ENCODE results near the gene RCSD1. TPM values are rescaled to one million over a fixed set of nuclear protein-coding genes. Genes with fewer than 3 reads are reported as not detected.
A peak's percentile ranks its signal among the peaks of the same experiment; 100 is the strongest.

The RCSD1 gene
- total RNA-seq, result 10 to 100 TPM; 27.3 to 27.9 TPM

GRCh38 chr1:167629681-167630567 is at the start of gene RCSD1:
Gene RCSD1, plus strand, starts transcription at chr1:167630232. Its CDS starts 192 bp downstream, at chr1:167630424.
- CTCF ChIA-PET, result interaction anchor here (1.0 to 13.6 kb wide), 3 partner anchors 12 to 58 kb away, joined by 5 to 226 read pairs (median 22); no protein-coding TSS in a partner anchor
- Mint-ChIP-seq H3K4me1 (ENCODE audit: low read depth) (peaks cover 65% of the 10 kb centered on the region), H3K4me3 (peak within 1 kb of the TSS; percentile 85), H3K27me3 (ENCODE audit: low read depth) (no peaks in the 10 kb centered on the region), H3K27ac (peak within 1 kb of the TSS; percentile 95), H3K9me3 (peaks cover 6% of the 10 kb centered on the region), H3K36me3 (ENCODE audit: low read depth) (peaks cover 11% of the 10 kb centered on the region)
- intact Hi-C loops (cut with micrococcal nuclease), result loop anchor here (2.0 to 10.0 kb wide), 8 partner anchors 47 to 1455 kb away; partner anchors contain the start of genes DCAF6, MPC2 and POU2F1
- peak; percentile 72 for DNase-seq

GRCh38 chr1:167582064-167582463 is 48.0 kb upstream of the RCSD1 start:
- Mint-ChIP-seq H3K27me3 (ENCODE audit: low read depth) (no peaks in the 10 kb centered on the region), H3K4me3 (no peak overlapping the region), H3K4me1 (ENCODE audit: low read depth) (no peaks in the 10 kb centered on the region), H3K27ac (no peak overlapping the region), H3K9me3 (no peaks in the 10 kb centered on the region), H3K36me3 (ENCODE audit: low read depth) (no peaks in the 10 kb centered on the region)
- no peak for DNase-seq
- intact Hi-C loops (cut with micrococcal nuclease), result no loop called here
- CTCF ChIA-PET, result interaction anchor here (1.1 kb wide), 1 partner anchor 93 kb away, joined by 3 read pairs; no protein-coding TSS in a partner anchor

- H3K9me3 Mint-ChIP-seq, result no peaks in the 10 kb centered on the region
- DNase-seq, result no peak
- H3K4me3 Mint-ChIP-seq, result no peak overlapping the region
- no peaks in the 10 kb centered on the region for H3K36me3 Mint-ChIP-seq (ENCODE audit: low read depth)
- H3K27ac Mint-ChIP-seq, result no peak overlapping the region
- intact Hi-C loops (cut with micrococcal nuclease), result no loop called here
- H3K27me3 Mint-ChIP-seq (ENCODE audit: low read depth), result no peaks in the 10 kb centered on the region
- H3K4me1 Mint-ChIP-seq (ENCODE audit: low read depth), result no peaks in the 10 kb centered on the region
- CTCF ChIA-PET, result interaction anchor here (1.1 kb wide), 1 partner anchor 92 kb away, joined by 3 read pairs; no protein-coding TSS in a partner anchor
Measured at GRCh38 chr1:167582722-167583121, 47.3 kb upstream of the RCSD1 start.

GRCh38 chr1:167584581-167584980 is 45.5 kb upstream of the RCSD1 start:
- intact Hi-C loops (cut with micrococcal nuclease), result no loop called here
- H3K36me3 Mint-ChIP-seq (ENCODE audit: low read depth), result no peaks in the 10 kb centered on the region
- H3K27ac Mint-ChIP-seq, result no peak overlapping the region
- no peak for DNase-seq
- no peaks in the 10 kb centered on the region for H3K4me1 Mint-ChIP-seq (ENCODE audit: low read depth)
- no peaks in the 10 kb centered on the region for H3K27me3 Mint-ChIP-seq (ENCODE audit: low read depth)
- CTCF ChIA-PET, result interaction anchor here (1.4 kb wide), 1 partner anchor 29 kb away, joined by 5 read pairs; no protein-coding TSS in a partner anchor
- no peaks in the 10 kb centered on the region for H3K9me3 Mint-ChIP-seq
- H3K4me3 Mint-ChIP-seq, result no peak overlapping the region

GRCh38 chr1:167587342-167587741 is 42.7 kb upstream of the RCSD1 start:
- CTCF ChIA-PET, result interaction anchor here (0.6 kb wide), 1 partner anchor 604 kb away, joined by 3 read pairs; no protein-coding TSS in a partner anchor
- Mint-ChIP-seq H3K27me3 (ENCODE audit: low read depth) (no peaks in the 10 kb centered on the region), H3K36me3 (ENCODE audit: low read depth) (no peaks in the 10 kb centered on the region), H3K9me3 (no peaks in the 10 kb centered on the region), H3K4me1 (ENCODE audit: low read depth) (no peaks in the 10 kb centered on the region), H3K4me3 (no peak overlapping the region), H3K27ac (no peak overlapping the region)
- intact Hi-C loops (cut with micrococcal nuclease), result no loop called here
- no peak for DNase-seq

GRCh38 chr1:167587872-167588271 is 42.2 kb upstream of the RCSD1 start:
- H3K27ac Mint-ChIP-seq, result no peak overlapping the region
- H3K4me3 Mint-ChIP-seq, result no peak overlapping the region
- intact Hi-C loops (cut with micrococcal nuclease), result no loop called here
- no peak for DNase-seq
- CTCF ChIA-PET, result interaction anchor here (1.1 to 1.8 kb wide), 2 partner anchors 32 to 49 kb away, joined by 3 to 5 read pairs; no protein-coding TSS in a partner anchor
- no peaks in the 10 kb centered on the region for H3K9me3 Mint-ChIP-seq
- H3K27me3 Mint-ChIP-seq (ENCODE audit: low read depth), result no peaks in the 10 kb centered on the region
- no peaks in the 10 kb centered on the region for H3K4me1 Mint-ChIP-seq (ENCODE audit: low read depth)
- H3K36me3 Mint-ChIP-seq (ENCODE audit: low read depth), result no peaks in the 10 kb centered on the region

GRCh38 chr1:167588361-167588760 is 41.7 kb upstream of the RCSD1 start:
- H3K27me3 Mint-ChIP-seq (ENCODE audit: low read depth), result no peaks in the 10 kb centered on the region
- CTCF ChIA-PET, result interaction anchor here (1.1 to 1.8 kb wide), 4 partner anchors 12 to 100 kb away, joined by 3 to 8 read pairs (median 6); no protein-coding TSS in a partner anchor
- intact Hi-C loops (cut with micrococcal nuclease), result no loop called here
- H3K4me1 Mint-ChIP-seq (ENCODE audit: low read depth), result no peaks in the 10 kb centered on the region
- H3K9me3 Mint-ChIP-seq, result no peaks in the 10 kb centered on the region
- no peaks in the 10 kb centered on the region for H3K36me3 Mint-ChIP-seq (ENCODE audit: low read depth)
- H3K4me3 Mint-ChIP-seq, result no peak overlapping the region
- no peak overlapping the region for H3K27ac Mint-ChIP-seq
- no peak for DNase-seq

- H3K4me3 Mint-ChIP-seq, result no peak overlapping the region
- intact Hi-C loops (cut with micrococcal nuclease), result no loop called here
- no peaks in the 10 kb centered on the region for H3K27me3 Mint-ChIP-seq (ENCODE audit: low read depth)
- CTCF ChIA-PET, result interaction anchor here (1.0 kb wide), 1 partner anchor 37 kb away, joined by 3 read pairs; no protein-coding TSS in a partner anchor
- H3K27ac Mint-ChIP-seq, result no peak overlapping the region
- H3K36me3 Mint-ChIP-seq (ENCODE audit: low read depth), result no peaks in the 10 kb centered on the region
- DNase-seq, result no peak
- no peaks in the 10 kb centered on the region for H3K9me3 Mint-ChIP-seq
- no peaks in the 10 kb centered on the region for H3K4me1 Mint-ChIP-seq (ENCODE audit: low read depth)
Measured at GRCh38 chr1:167592475-167592874, 37.6 kb upstream of the RCSD1 start.

- Mint-ChIP-seq H3K27me3 (ENCODE audit: low read depth) (no peaks in the 10 kb centered on the region), H3K36me3 (ENCODE audit: low read depth) (no peaks in the 10 kb centered on the region), H3K9me3 (no peaks in the 10 kb centered on the region), H3K4me3 (no peak overlapping the region), H3K4me1 (ENCODE audit: low read depth) (no peaks in the 10 kb centered on the region), H3K27ac (no peak overlapping the region)
- intact Hi-C loops (cut with micrococcal nuclease), result no loop called here
- CTCF ChIA-PET, result interaction anchor here (1.3 to 2.8 kb wide), 2 partner anchors 94 to 121 kb away, joined by 3 to 16 read pairs; no protein-coding TSS in a partner anchor
- DNase-seq, result no peak
Measured at GRCh38 chr1:167593860-167594259, 36.2 kb upstream of the RCSD1 start.

- Mint-ChIP-seq H3K4me1 (ENCODE audit: low read depth) (peaks cover 4% of the 10 kb centered on the region), H3K9me3 (no peaks in the 10 kb centered on the region), H3K27me3 (ENCODE audit: low read depth) (no peaks in the 10 kb centered on the region), H3K36me3 (ENCODE audit: low read depth) (no peaks in the 10 kb centered on the region), H3K27ac (no peak overlapping the region), H3K4me3 (no peak overlapping the region)
- no peak for DNase-seq
- intact Hi-C loops (cut with micrococcal nuclease), result no loop called here
- CTCF ChIA-PET, result interaction anchor here (0.8 to 2.8 kb wide), 4 partner anchors 21 to 120 kb away, joined by 3 to 16 read pairs (median 3); no protein-coding TSS in a partner anchor
Measured at GRCh38 chr1:167594822-167595221, 35.2 kb upstream of the RCSD1 start.

- H3K9me3 Mint-ChIP-seq, result no peaks in the 10 kb centered on the region
- CTCF ChIA-PET, result interaction anchor here (0.7 to 7.2 kb wide), 34 partner anchors 9 to 561 kb away, joined by 3 to 226 read pairs (median 6); partner anchors contain the start of gene RCSD1
- peak overlapping the region; percentile 67 for H3K27ac Mint-ChIP-seq
- peak; percentile 71 for DNase-seq
- intact Hi-C loops (cut with micrococcal nuclease), result loop anchor here (1.0 kb wide), 9 partner anchors 31 to 482 kb away; partner anchors contain the start of gene CREG1
- H3K36me3 Mint-ChIP-seq (ENCODE audit: low read depth), result no peaks in the 10 kb centered on the region
- no peaks in the 10 kb centered on the region for H3K27me3 Mint-ChIP-seq (ENCODE audit: low read depth)
- peak overlapping the region; percentile 45 for H3K4me3 Mint-ChIP-seq
- H3K4me1 Mint-ChIP-seq (ENCODE audit: low read depth), result peaks cover 39% of the 10 kb centered on the region
Measured at GRCh38 chr1:167599957-167600581, 30.0 kb upstream of the RCSD1 start.
